Measurements from ENCODE around the gene ACBD6.

GRCh38 chr1:180431683-180432082 is 70.7 kb downstream of the ACBD6 start:
- no peak for TF ChIP-seq CTCF (IDR thresholded peaks at IDR 0.05)
- no peak for TF ChIP-seq POLR2A (IDR thresholded peaks at IDR 0.05)
